Activated CD4-positive, CD25-positive, alpha-beta regulatory T cell treated with anti-CD3 and anti-CD28 coated beads, Interleukin-2, amount 50 U/mL, for 24 hours (primary cell): ENCODE measurements around the gene DDX11.
A peak's percentile ranks its signal among the peaks of the same experiment; 100 is the strongest.
"Not testable (repeated sequence)": the region's sequence is repeated elsewhere in the genome, so short reads cannot be mapped to it uniquely, and the experiment has no call there.

Experiments used
- ATAC-seq, 2 donors: fragments of 150-1000 bp; cut with Tn5 transposase; one replicate each; pipeline ENCODE4 v1.10.0; 2021; ENCODE audit warnings: mild to moderate bottlenecking in 1 of 2, moderate library complexity in 1 of 2

DDX11 gene

DNA sequence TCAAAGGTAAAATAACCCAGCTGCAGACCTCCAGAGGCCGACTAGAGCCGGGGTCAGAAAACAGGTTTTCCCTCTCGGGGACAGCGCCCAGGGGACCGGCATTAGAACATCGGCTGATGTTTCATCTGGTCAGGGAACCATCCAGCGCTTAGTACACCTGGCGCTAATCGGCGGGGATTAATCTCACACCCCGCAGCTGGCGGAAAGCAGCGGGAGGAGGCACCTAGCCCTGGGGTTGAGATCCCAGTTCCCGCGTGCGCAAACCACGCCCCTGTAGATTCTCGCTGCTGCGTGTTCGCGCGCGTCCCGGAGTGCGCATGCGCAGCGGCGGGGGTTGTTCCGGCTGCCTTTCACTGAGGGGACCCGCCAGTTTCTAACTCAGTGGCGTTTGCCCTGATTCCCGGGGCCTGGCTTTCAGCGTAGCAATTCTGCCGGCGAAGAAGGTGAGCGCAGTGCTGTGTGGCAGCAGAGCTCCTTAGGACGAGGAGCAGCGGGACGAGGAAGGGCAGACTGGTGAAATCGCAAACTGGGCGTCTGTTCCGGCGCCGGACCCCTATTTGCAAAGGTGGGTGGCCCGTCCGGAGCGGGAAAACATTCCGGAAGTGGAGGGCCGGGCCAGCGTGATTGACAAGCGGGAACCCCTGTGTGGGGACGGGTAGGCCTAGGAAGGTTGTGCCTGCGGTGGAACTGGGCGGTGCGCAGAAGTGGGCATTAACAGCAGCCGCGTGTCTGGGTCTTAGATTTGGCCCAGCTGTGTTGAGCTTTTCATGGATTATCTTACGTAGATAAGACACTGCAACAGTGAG, at the start of gene DDX11:
DDX11 (plus strand) TSS at position 334 of the 806 bp plus-strand sequence. CDS start 4,534 bp downstream, outside the sequence.
- ATAC-seq, result peak; percentile 94 to 95

DNA sequence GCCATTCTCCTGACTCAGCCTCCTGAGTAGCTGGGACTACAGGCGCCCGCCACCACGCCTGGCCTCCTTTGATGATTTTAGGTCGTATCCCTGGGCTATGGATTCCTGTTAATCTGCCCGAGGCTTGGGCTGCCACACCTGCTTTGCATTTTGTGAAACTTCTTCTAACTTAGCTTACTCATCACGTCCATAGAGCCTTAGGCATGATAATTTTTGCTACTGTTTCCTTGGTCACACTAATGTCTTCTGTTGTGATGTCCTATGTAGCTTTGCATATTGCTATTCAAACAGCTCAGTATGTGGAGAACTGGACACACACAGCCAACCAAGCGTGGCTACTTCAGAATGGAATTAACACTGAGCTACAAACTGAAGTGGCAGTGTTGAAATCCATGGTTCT, 47.5 kb upstream of the DDX11 start:
- ATAC-seq, result no peak

DNA sequence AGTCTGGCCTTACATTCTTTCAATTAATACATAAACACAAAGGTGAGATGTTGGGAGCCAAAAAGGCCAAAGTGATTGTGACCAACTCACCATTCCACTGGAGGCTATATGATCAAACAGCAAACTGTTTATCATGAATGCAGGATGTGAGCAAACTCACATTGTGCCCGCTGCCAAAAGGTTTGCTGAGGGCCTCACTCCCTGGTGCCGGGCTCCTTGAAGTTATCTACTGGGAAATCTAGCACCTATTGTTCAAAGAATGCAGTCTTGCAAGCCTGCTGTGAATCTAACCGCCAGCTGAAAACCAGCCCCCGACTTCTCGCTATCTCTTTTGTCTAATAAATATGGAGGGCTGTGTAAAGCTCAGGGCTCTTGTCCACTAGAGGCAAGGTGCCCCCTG, 46.7 kb upstream of the DDX11 start:
- ATAC-seq, result not testable (repeated sequence)

GRCh38 chr12:31029468-31029867, 44.2 kb upstream of the DDX11 start:
- ATAC-seq, result no peak

DNA sequence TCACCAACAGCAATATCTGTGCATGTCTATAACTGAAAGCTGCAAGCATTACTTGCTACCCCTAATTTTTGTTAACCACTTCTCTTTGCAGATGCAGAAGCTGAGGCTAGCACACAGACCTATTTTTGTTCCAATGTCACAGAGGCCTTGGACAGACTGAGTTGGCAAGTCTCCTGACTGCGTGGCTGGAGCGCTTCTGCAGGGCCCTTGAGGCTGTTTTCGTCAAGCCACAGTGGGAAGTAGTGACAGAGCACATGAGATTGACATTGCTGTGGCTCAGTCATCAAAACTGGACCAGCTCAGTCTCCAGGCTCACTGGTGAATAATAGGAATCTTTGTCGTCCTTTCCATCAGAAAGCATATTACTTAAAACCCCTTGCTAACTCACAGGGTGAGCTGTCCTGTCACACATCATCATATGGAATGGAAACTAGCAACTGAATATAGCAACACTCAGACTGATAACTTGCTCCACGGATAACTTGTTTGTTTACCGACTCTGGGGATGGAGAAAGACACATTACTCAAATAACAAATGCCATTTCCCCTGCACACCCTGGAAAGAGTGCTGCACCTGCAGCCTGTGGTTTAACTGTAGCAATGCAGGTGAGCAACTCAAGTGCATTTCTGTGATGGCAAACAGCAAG, 43.6 kb upstream of the DDX11 start:
- no peak for ATAC-seq

DNA sequence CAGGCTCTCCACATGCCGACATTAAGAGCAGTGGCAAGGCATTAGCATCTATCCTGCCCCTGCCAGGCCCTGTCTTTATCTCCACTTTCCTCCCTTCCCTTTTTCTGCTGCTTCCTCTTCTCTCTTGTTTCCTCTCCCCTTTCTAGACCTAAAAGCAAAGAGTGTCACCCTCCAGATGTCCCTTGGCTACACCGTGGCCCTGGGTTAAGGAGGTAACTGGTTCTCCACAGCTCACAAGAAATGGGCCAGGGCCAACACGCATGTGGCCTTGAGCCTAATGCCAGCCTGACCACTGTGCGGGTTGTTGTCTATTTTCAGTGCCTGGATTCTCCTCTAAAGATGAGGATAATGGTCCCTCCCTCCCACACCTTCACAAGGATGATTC, 41.7 kb upstream of the DDX11 start:
- ATAC-seq, result no peak

GRCh38 chr12:31033146-31033545, 40.5 kb upstream of the DDX11 start:
- no peak for ATAC-seq

- ATAC-seq, result no peak
Measured at GRCh38 chr12:31033681-31034080, 40.0 kb upstream of the DDX11 start.

DNA sequence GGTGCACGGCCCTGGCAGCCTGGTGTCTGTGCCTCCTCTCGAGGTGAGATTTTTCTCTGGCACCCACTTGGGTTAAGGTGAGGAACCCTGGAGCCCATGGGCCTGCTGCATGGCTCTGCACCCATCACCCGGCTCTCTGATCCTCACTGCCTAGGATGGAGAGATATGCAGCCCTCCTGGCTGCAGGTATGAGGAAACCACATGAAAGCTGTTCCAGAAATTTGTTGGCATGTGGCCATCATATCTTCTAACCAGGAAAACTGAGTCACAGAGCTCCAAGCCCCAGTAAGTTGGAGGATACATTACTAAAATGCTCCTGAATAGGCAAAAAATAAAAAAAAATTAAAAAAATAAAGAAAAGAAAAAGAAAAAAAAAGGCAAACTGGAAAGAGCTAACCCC, 39.3 kb upstream of the DDX11 start:
- ATAC-seq, result no peak

DNA sequence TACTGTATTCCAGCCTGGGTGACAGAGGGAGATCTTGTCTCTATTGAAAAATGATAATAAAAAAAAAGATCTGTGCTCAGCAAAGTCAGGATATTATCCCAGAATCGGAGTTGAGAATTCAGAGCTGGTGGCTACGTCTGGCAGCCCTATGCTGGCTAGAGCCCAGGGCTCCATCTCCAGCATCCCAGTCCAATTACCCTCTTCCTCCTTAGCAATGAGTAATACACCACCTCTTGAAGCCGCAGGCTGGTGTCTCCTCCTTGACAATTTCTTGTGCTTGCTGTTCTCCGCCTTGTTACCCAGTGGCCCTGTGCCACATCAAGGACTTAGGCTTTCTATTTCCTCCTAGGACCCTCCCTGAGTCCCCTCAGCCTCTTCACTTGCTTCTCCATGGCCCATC, 38.4 kb upstream of the DDX11 start:
- ATAC-seq, result no peak

GRCh38 chr12:31035967-31036665, 37.5 kb upstream of the DDX11 start:
- ATAC-seq, result no peak

DNA sequence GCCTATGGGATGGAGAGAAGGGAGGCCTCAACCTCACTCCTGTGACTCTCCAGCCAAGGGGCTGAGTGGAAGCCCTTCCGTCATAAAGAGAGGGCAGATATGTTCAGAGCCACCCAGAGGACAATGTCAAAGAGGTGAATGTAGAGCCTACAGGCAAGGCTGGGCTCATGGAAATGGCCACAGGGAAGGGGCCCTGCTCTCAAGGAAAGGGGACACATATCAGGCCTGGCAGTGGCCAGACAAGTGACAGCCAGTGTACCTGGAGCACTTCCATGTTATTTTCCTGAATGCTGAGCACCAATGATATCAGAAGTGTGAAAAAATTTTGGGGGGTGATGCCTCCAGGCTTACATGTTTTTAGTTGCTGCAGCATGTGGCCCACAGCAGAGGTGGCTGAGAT, 36.6 kb upstream of the DDX11 start:
- no peak for ATAC-seq

- ATAC-seq, result no peak
Measured at GRCh38 chr12:31037931-31038330, 35.7 kb upstream of the DDX11 start.

DNA sequence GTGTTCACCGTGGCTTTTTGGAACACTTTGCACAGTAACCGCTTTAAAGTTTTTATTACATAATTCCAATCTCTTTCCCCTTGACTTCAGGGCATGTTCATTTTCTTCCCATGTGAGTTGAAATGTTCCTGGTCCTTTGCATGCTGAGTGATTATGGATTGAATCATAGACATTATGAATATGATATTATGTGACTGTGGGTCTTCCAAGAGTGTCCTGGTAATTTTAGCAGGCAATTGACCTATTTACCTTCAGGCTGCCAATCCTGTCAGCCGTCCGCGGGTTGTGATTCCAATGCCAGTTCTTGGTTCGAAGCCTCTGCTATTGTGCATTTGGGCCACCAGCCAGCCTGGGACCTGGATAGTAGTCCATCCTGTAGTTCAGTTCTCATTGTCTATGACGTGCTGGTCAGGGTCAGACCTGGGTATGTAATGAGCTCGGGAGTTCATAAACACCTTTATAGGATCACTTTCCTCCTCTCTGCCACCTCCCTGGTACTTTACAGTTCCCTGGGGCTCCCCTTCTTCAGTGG, 32.6 kb upstream of the DDX11 start:
- ATAC-seq, result no peak

DNA sequence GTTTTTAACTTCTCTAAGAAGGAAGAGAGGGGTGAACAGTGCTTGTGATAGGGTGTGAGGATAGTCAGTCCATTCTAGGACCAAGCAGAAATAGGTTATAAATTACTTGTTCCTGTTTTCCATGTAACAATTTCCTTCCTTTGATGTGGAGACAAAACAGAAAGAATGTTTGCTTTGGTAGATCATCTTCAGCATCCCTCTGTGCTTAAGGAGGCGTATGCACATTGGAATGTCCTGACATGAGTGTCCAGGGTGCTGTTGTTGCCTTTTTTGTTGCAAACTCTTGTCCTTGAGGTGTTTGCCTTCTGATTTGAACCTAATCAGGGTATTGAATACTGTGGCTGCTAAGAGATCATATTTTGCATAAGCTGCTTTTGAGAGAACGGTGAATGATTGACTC, 23.5 kb upstream of the DDX11 start:
- ATAC-seq, result not testable (repeated sequence)

- ATAC-seq, result not testable (repeated sequence)
Measured at GRCh38 chr12:31050548-31050947, 23.1 kb upstream of the DDX11 start.

DNA sequence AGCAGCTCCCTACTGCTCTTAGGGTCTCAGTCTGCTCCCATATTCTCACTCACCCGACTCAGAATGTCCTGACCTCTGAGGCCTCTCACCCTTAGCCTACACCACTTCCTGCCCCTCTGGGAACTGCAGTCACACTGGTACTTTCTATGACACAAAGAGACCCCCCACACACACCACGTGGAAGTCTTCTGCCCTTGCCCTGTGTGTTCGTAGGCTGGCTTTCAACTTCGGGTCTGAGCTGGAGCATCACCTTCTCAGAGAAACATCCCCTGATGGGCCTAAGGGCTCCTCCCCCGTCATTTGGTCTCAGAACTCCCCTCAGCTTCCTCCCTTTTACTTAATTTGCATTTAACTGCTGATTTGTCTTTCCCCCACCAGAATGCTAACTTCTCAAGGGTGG, 22.0 kb upstream of the DDX11 start:
- ATAC-seq, result peak; percentile 57 to 64

GRCh38 chr12:31052121-31052520, 21.5 kb upstream of the DDX11 start:
- peak; percentile 69 to 73 for ATAC-seq

GRCh38 chr12:31052666-31053439, 20.8 kb upstream of the DDX11 start:
- not testable (repeated sequence) for ATAC-seq

DNA sequence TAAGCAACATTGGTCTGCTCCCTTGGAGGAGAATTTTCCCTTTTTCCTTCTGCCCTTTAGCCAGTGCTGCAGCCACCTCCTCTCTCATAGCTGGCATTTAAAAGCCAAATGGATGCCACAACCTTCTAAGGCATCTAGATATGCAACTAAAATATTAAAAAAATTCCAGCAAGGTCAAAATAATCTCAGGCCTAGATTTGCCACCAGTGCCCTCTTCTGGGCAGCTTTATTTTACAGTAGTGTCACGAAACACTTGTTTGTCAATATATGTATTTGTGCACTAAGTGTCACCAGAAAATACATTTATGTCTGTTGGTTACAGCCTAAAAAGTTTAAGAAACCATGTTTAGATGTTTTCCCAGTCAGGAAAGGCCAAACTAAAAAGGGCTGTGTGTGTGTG, 19.7 kb upstream of the DDX11 start:
- not testable (repeated sequence) for ATAC-seq

GRCh38 chr12:31057671-31058070, 16.0 kb upstream of the DDX11 start:
- no peak for ATAC-seq

- ATAC-seq, result peak in 1 of 2 donors; percentile 34
Measured at GRCh38 chr12:31066196-31066595, 7.5 kb upstream of the DDX11 start.

DNA sequence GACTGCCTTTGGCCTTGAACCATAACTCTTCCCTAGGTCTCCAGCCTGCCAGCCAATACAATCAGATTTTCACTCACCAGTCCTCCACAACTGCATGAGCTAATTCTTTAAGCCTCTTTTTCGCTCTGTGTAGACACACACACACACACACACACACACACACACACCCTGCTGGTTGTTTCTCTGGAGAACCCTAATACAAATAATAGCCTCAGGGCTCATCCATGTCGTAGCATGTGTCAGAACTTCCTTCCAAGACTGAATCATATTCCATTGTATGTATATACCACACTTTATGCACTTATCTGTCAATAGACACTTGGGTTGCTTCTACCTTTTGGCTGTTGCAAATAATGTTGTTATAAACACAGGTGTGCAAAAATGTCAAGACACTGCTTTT, 6.0 kb upstream of the DDX11 start:
- not testable (repeated sequence) for ATAC-seq
